Heart right ventricle (tissue), 16 donors: ENCODE measurements around the gene ENTPD7. TPM values are rescaled to one million over a fixed set of nuclear protein-coding genes. Genes with fewer than 3 reads are reported as not detected.

Experiments
- ATAC-seq, 8 donors: fragments of 200-7000 bp; cut with Tn5 transposase; one replicate each; pipeline ENCODE4 v1.9.1; 2020; ENCODE audit warnings: mild to moderate bottlenecking in 8 of 8, moderate library complexity in 8 of 8, moderate number of reproducible peaks in 1 of 8
- DNase-seq, 2 donors: peaks; one replicate each; pipeline ENCODE4 v3.0.0-alpha.2; 2020
- H3K27ac ChIP-seq, 10 donors: fragments of 200-600 bp; sonication (generic) in 2 of 10; one replicate each; pipeline versions ENCODE4 v1.5.0 to v1.8.0; 2020 to 2022; ENCODE audit warnings: mild to moderate bottlenecking in 3 of 10
- H3K27me3 ChIP-seq, 7 donors: fragments of 200-600 bp; one replicate each; pipeline ENCODE4 v1.8.0; 2021 to 2022; ENCODE audit warnings: mild to moderate bottlenecking in 2 of 7
- H3K36me3 ChIP-seq, 9 donors: fragments of 200-600 bp; sonication (generic) in 1 of 9; one replicate each; pipeline versions ENCODE4 v1.5.0 to v1.8.0; 2020 to 2022; ENCODE audit warnings: mild to moderate bottlenecking in 2 of 9
- H3K4me1 ChIP-seq, 9 donors: fragments of 200-600 bp; sonication (generic) in 1 of 9; one replicate each; pipeline versions ENCODE4 v1.5.0 to v1.8.0; 2020 to 2022; ENCODE audit warnings: mild to moderate bottlenecking in 4 of 9
- H3K4me3 ChIP-seq, 10 donors: fragments of 200-600 bp; sonication (generic) in 2 of 10; one replicate each; pipeline versions ENCODE4 v1.5.0 to v1.8.0; 2020 to 2022; ENCODE audit warnings: mild to moderate bottlenecking in 7 of 10, moderate library complexity in 2 of 10
- H3K9me3 ChIP-seq, 11 donors: fragments of 200-600 bp in 10 of 11; sonication (generic) in 2 of 11; one replicate each; pipeline versions ENCODE4 v1.5.0 to v1.8.0; 2013 to 2022; ENCODE audit warnings: mild to moderate bottlenecking in 2 of 11, control low read depth in 1 of 11, moderate library complexity in 1 of 11
- WGBS, 2 donors: extraction: QIAGEN DNeasy Blood & Tissue Kit; methylation state at CpG; one replicate each; pipeline ENCODE4 v1.1.7; 2013; ENCODE audit warnings: inconsistent platforms in 1 of 2; 5-methylcytosine and 5-hydroxymethylcytosine counted together
- intact Hi-C, 10 donors: fragments of 100-400 bp; cut with DNase I; formaldehyde crosslinking; loops; one replicate each; pipeline versions ENCODE4 v1.11.1 to v1.14.2; 2022
- polyA plus RNA-seq, 2 donors: library from polyadenylated mRNA; stranded (reverse); fragments of 200-250 nt; gene quantifications; one replicate each; pipeline ENCODE4 v1.2.3, GENCODE V29; 2013
- total RNA-seq, 10 donors: library from RNA; stranded (reverse); fragmentation: NEBNext Ultra II Directional in 3 of 10; extraction: Animal tissue kit (Norgen Biotek cat#: 25700) in 3 of 10; gene quantifications; one replicate each; pipeline versions ENCODE4 v1.2.1 to v1.2.4, GENCODE V29; 2021 to 2023
- TF ChIP-seq, protein P1 (sequence below), 9 donors: fragments of 200-600 bp; sonication (generic) in 2 of 9; IDR thresholded peaks; one replicate each; pipeline versions ENCODE4 v1.5.0 to v1.8.0; 2021 to 2022; ENCODE audit warnings: antibody characterized with exemption in 9 of 9, mild to moderate bottlenecking in 5 of 9, moderate library complexity in 1 of 9
- donor health status: Arrhythmogenic right ventricular cardiomyopathy.
- donor health status: ischemic (EF 13 %, LVEDD 7.1; RV severe dilation, severe dysfunction).
- donor health status: healthy with polysubstance abuse.
- donor health status: DM: no; HTN: yes; CAD: no.
- donor health status: DM: no; HTN: no; CAD: no.
- donor health status: ischemic (EF 25% LVEDD 6.9; RV normal size, moderate dysfunction).
- donor health status: ischemic (EF 25% LVEDD 5.7; RV mildly dilated, moderate dysfunction).
- donor health status: healthy.
- donor health status: DM: yes; HTN: yes; CAD: no.
- donor health status: Ischemic cardiomyopathy.
- donor health status: ischemic (EF 35%, LVEDD 5.7; RV mildly dilated, moderate dysfunction).
- donor health status: nonischemic (EF 11% LVEDD 7.7; RV severe dilation, severe dysfunction).
- donor health status: DM: yes; HTN: yes; CAD: no.
- donor health status: PGD.
- donor health status: ischemic (EF 29% LVEDD 5.4; RV normal size, mild dysfunction).
- donor health status: nonischemic (EF 23%, LVEDD 6.1; RV moderate dilation, normal function).

ENTPD7 gene
- total and polyA plus RNA-seq, 12 donors, result 0.22 to 3.8 (median 2.3) TPM

DNA sequence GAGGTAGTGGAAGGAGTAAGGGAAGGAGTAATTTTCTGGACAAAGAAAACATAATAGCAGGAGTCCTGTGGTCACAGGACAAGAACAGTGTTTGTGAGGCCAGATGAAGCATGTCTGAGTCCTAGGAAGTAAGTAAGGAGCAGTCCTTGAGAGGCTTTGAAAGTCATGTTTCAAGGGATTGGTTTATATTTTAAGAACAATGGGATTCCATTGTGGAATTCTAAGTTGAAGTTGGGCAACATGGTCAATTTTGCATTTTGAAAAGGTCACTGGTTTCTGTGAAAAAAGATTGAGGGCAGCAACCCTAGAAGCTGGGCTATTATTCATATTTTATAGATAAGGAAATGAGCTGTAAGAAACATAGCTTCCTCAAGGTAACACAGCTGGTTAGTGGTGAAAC, 28.3 kb upstream of the ENTPD7 start:
- DNase-seq (no peak), ATAC-seq (no peak)
- H3K9me3 ChIP-seq, result no peaks in the 10 kb centered on the region
- intact Hi-C loops, result no loop called here
- TF ChIP-seq, protein P1, sequence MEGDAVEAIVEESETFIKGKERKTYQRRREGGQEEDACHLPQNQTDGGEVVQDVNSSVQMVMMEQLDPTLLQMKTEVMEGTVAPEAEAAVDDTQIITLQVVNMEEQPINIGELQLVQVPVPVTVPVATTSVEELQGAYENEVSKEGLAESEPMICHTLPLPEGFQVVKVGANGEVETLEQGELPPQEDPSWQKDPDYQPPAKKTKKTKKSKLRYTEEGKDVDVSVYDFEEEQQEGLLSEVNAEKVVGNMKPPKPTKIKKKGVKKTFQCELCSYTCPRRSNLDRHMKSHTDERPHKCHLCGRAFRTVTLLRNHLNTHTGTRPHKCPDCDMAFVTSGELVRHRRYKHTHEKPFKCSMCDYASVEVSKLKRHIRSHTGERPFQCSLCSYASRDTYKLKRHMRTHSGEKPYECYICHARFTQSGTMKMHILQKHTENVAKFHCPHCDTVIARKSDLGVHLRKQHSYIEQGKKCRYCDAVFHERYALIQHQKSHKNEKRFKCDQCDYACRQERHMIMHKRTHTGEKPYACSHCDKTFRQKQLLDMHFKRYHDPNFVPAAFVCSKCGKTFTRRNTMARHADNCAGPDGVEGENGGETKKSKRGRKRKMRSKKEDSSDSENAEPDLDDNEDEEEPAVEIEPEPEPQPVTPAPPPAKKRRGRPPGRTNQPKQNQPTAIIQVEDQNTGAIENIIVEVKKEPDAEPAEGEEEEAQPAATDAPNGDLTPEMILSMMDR (IDR thresholded peaks at IDR 0.05), result no peak
- H3K4me1 ChIP-seq, result peaks cover 0 to 3% (median 0%) of the 10 kb centered on the region in 9 donors
- H3K4me3 ChIP-seq, result no peak overlapping the region
- peak overlapping the region in 1 of 10 donors; percentile 3 for H3K27ac ChIP-seq
- no peaks in the 10 kb centered on the region for H3K36me3 ChIP-seq
- peaks cover 0 to 5% (median 0%) of the 10 kb centered on the region in 7 donors for H3K27me3 ChIP-seq

DNA sequence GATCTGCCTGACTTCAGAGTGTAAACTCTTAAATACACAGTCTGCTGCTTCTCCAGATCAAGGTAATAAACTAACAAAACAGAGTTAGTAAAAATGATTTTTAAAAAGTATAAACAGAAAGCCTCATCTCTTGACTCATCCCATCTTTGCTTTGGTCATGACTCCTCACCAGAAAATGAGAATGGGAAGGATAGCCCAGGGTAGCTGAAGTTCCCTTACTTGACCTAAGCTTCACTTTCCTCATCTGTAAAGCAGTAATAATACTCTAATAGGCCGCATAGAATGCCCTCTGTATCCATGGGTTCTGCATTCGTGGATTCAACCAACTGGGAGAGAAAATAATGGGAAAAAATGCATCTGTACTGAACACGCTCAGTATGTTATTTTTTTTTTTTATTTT, 27.8 kb upstream of the ENTPD7 start:
- H3K36me3 ChIP-seq, result no peaks in the 10 kb centered on the region
- no peak overlapping the region for H3K27ac ChIP-seq
- H3K4me1 ChIP-seq, result peaks cover 0 to 3% (median 0%) of the 10 kb centered on the region in 9 donors
- ATAC-seq, result no peak
- intact Hi-C loops, result no loop called here
- DNase-seq, result no peak
- 81 to 95% methylated on average over 3 of the region's 3 CpGs for WGBS, 2 donors
- peaks cover 0 to 5% (median 0%) of the 10 kb centered on the region in 7 donors for H3K27me3 ChIP-seq
- no peaks in the 10 kb centered on the region for H3K9me3 ChIP-seq
- TF ChIP-seq, protein P1 (IDR thresholded peaks at IDR 0.05), result no peak
- no peak overlapping the region for H3K4me3 ChIP-seq

DNA sequence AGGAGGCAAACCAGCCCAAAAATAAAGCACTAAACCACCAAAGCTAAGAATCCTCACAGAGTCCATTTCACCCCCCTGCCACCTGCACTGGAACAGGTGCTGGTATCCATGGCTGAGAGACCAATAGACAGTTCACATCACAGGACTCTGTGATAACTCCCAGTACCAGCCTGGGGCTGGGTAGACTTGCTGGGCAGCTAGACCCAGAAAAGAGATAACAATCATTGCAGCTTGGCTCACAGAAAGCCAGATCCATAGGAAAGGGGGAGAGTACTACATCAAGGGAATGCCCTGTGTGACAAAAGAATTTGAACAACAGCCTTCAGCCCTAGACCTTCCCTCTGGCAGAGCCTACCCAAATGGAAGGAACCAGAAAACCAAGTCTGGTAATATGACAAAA, 25.5 kb upstream of the ENTPD7 start:
- Histone ChIP-seq H3K4me3 (no peak overlapping the region), H3K9me3 (no peaks in the 10 kb centered on the region), H3K36me3 (no peaks in the 10 kb centered on the region), H3K27me3 (peaks cover 0 to 5% (median 0%) of the 10 kb centered on the region in 7 donors), H3K27ac (no peak overlapping the region), H3K4me1 (peaks cover 0 to 3% (median 0%) of the 10 kb centered on the region in 9 donors)
- TF ChIP-seq, protein P1 (IDR thresholded peaks at IDR 0.05), result no peak
- intact Hi-C loops, result no loop called here
- no peak for ATAC-seq
- no peak for DNase-seq

DNA sequence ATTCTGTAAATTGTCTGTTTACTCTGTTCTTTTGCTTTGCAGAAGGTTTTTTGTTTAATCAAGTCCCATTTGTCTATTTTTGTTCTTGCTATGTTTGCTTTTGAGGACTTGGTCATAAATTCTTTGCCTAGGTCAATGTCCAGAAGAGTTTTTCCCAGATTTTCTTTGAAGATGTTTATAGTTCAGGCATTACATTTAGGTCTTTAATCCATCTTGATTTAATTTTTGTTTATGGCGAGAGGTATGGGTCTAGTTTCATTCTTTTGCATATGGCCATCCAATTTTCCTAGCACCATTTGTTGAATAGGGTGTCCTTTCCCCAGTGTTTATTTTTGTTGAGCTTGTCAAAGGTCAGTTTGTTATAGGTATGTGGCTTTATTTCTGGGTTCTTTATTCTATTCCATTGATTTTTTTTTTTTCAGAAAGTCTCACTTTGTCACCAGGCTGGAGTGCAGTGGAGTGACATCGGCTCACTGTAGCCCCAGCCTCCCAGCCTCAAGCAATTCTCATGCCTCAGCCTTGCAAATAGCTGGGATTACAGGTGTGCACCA, 11.6 kb upstream of the ENTPD7 start:
- WGBS, 2 donors, result 91% methylated on average over 2 of the region's 2 CpGs
- no peak for ATAC-seq
- no peak overlapping the region for H3K4me3 ChIP-seq
- DNase-seq, result no peak
- intact Hi-C loops, result no loop called here
- no peaks in the 10 kb centered on the region for H3K4me1 ChIP-seq
- H3K27me3 ChIP-seq, result no peaks in the 10 kb centered on the region
- no peaks in the 10 kb centered on the region for H3K36me3 ChIP-seq
- TF ChIP-seq, protein P1 (IDR thresholded peaks at IDR 0.05), result no peak
- no peak overlapping the region for H3K27ac ChIP-seq
- H3K9me3 ChIP-seq, result peaks cover 0 to 16% (median 0%) of the 10 kb centered on the region in 11 donors
